Measurements from ENCODE around the gene ARL16.

Gene ARL16

DNA sequence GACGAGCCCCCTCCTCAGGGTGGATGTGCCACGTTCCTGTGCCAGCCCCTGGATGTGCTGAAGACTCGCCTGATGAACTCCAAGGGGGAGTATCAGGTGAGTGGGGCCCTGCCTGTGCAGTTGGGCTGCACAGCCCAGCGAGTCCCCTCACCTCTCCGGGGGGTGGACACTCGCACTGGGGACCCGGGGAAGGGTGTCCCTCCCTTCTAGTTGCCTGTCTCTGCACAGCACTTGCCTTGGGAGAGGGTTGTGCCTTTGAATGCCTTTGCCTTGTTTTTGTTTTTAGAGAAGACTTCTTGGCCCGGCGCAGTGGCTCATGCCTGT is 34.1 kb upstream of the ARL16 start:
- Histone ChIP-seq H3K4me3 (ENCODE audit: low read length in 2 of 2) (no peak overlapping the region), H3K4me1 (ENCODE audit: control insufficient read depth in 2 of 2, insufficient read depth in 2 of 2, low read length in 2 of 2) (peaks cover 26 to 27% of the 10 kb centered on the region in 2 donors), H3K9ac (ENCODE audit: low read depth in 1 of 2, low read length in 2 of 2) (no peak overlapping the region), H3K36me3 (ENCODE audit: control insufficient read depth in 2 of 2, insufficient read depth in 2 of 2, low read length in 2 of 2) (peaks cover 0 to 9% of the 10 kb centered on the region in 2 donors), H3K27ac (ENCODE audit: low read depth in 2 of 2, low read length in 2 of 2) (no peak overlapping the region), H3K27me3 (ENCODE audit: control insufficient read depth in 2 of 2, insufficient read depth in 2 of 2, low read length in 2 of 2) (no peaks in the 10 kb centered on the region), H3K9me3 (ENCODE audit: control insufficient read depth in 2 of 2, low read length in 2 of 2) (no peaks in the 10 kb centered on the region)

DNA sequence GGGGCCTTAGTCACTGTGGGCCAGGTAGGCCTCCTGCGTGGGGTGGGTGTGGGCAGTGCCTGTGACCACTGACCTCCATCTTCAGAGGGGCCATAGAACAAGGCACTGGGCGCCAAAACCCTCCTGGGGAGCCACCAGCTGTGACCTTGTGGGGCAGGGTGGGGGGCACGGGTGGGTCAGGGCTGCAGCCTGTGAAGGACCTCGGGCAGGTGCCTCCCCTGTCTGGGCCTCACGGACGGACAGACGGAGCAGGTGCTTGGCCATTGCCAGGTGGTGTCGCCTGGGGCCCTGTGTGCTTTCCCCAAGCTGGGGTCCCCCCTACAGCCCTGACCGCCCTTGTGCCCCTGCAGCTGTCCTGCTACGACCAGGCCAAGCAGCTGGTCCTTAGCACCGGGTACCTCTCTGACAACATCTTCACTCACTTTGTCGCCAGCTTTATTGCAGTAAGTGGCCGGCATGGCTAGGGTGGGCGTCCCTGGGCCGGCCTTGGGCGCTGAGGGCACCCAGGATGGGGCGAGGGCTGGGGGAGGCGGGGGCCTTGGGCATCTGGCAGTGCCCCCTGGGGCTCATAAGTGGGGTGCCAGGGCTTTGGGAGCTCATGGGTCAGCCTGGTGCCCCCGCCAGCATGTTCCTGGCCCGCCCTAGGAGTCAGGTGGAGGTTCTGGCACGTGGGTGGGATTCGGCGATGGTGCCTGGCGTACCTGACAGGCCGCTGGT is 33.6 kb upstream of the ARL16 start:
- Histone ChIP-seq H3K36me3 (ENCODE audit: control insufficient read depth in 2 of 2, insufficient read depth in 2 of 2, low read length in 2 of 2) (peaks cover 0 to 9% of the 10 kb centered on the region in 2 donors), H3K27me3 (ENCODE audit: control insufficient read depth in 2 of 2, insufficient read depth in 2 of 2, low read length in 2 of 2) (no peaks in the 10 kb centered on the region), H3K9me3 (ENCODE audit: control insufficient read depth in 2 of 2, low read length in 2 of 2) (no peaks in the 10 kb centered on the region), H3K9ac (ENCODE audit: low read depth in 1 of 2, low read length in 2 of 2) (no peak overlapping the region), H3K4me3 (ENCODE audit: low read length in 2 of 2) (no peak overlapping the region), H3K27ac (ENCODE audit: low read depth in 2 of 2, low read length in 2 of 2) (no peak overlapping the region), H3K4me1 (ENCODE audit: control insufficient read depth in 2 of 2, insufficient read depth in 2 of 2, low read length in 2 of 2) (peaks cover 22 to 23% of the 10 kb centered on the region in 2 donors)

DNA sequence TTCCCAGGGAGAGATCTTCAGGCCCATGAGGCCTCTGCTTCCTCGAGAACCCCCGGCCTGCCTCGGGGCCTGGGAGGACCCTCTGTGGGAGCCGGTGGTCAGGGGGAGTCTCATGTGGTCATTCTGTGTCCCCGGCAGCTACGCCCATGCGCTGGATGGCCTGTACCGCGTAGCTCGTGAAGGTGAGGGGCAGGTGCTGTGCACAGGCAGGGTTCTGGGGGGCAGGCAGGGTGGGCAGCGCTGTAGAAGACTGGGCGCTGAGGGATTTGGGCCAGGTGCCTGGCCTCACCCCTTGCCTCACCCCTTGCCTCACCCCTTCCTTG is 33.0 kb upstream of the ARL16 start:
- no peaks in the 10 kb centered on the region for H3K27me3 ChIP-seq (ENCODE audit: control insufficient read depth in 2 of 2, insufficient read depth in 2 of 2, low read length in 2 of 2)
- H3K27ac ChIP-seq (ENCODE audit: low read depth in 2 of 2, low read length in 2 of 2) = no peak overlapping the region
- H3K4me1 ChIP-seq (ENCODE audit: control insufficient read depth in 2 of 2, insufficient read depth in 2 of 2, low read length in 2 of 2) = peaks cover 16 to 17% of the 10 kb centered on the region in 2 donors
- no peak overlapping the region for H3K9ac ChIP-seq (ENCODE audit: low read depth in 1 of 2, low read length in 2 of 2)
- H3K4me3 ChIP-seq (ENCODE audit: low read length in 2 of 2) = no peak overlapping the region
- H3K36me3 ChIP-seq (ENCODE audit: control insufficient read depth in 2 of 2, insufficient read depth in 2 of 2, low read length in 2 of 2) = peaks cover 0 to 9% of the 10 kb centered on the region in 2 donors
- H3K9me3 ChIP-seq (ENCODE audit: control insufficient read depth in 2 of 2, low read length in 2 of 2) = no peaks in the 10 kb centered on the region

DNA sequence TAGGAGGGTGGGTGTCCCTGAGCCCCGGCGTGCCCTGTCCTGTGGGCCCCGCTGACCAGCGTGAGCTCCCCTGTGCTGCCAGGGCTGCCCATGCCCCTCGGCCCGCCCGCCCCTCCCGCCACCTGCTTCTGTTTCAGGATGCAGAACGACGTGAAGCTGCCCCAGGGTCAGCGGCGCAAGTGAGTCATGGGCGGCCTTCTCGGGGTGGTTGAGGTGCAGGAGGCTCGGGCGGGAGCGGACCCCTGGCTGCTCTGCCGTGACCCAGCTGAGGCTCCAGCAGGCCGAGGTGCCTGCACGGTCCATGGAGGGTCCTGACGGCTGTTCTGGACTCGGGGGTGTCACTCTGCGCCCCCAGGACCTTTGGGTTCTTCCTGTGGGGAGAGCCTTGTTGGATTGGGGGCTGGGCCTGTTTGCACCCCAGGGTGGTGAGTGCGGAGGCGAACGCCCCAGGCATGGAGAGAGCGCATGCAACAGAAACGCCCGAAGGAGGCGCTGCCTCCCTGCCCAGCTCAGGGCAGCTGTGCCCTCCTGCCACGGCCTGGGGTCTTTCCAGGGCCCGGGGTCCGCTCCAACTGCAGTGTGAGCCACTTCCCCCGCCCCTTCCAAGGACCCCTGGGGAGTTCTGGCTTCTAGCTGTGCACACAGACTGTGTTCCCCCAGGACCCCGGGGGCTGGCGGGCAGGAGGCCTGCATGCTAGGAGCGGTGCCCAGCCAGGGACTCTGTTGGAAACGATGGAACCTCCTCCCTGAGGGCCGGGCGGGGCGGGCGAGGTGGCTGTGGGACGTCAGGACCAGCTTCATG is 32.5 kb upstream of the ARL16 start:
- Histone ChIP-seq H3K27me3 (ENCODE audit: control insufficient read depth in 2 of 2, insufficient read depth in 2 of 2, low read length in 2 of 2) (no peaks in the 10 kb centered on the region), H3K36me3 (ENCODE audit: control insufficient read depth in 2 of 2, insufficient read depth in 2 of 2, low read length in 2 of 2) (peaks cover 0 to 9% of the 10 kb centered on the region in 2 donors), H3K4me1 (ENCODE audit: control insufficient read depth in 2 of 2, insufficient read depth in 2 of 2, low read length in 2 of 2) (peaks cover 19 to 22% of the 10 kb centered on the region in 2 donors), H3K27ac (ENCODE audit: low read depth in 2 of 2, low read length in 2 of 2) (no peak overlapping the region), H3K4me3 (ENCODE audit: low read length in 2 of 2) (no peak overlapping the region), H3K9ac (ENCODE audit: low read depth in 1 of 2, low read length in 2 of 2) (no peak overlapping the region), H3K9me3 (ENCODE audit: control insufficient read depth in 2 of 2, low read length in 2 of 2) (no peaks in the 10 kb centered on the region)

DNA sequence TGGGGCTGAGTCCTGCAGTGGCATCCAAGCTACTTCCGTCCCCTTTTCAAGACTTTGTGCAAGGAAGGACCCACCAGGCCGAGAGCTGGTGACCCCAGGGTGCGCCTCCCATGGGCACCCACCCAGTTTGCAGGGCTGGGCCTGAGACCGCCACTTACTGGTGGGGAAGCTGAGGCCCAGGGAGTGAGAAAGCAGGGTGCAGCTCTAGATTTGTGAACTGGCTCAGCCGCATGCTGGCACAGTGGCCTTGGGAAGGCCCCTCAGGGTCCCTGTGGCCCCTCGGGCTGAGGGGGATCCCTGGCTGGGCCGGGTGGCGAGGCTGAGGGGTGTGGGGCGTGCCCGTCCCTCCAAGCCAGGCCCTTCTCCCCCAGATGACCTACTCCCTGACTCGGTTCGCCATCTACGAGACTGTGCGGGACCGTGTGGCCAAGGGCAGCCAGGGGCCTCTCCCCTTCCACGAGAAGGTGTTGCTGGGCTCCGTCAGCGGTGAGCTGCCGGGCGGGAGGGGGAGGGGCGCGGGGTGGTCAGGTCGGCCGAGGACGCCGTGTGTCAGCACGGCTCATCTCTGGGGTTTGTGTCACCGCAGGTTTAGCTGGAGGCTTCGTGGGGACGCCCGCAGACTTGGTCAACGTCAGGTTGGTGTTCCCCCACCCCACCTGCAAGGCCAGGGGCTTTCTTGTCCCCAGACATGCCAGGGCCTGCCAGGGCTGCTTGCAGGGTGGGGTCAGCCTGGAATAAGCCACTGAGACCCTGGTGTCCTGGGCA is 31.7 kb upstream of the ARL16 start:
- Histone ChIP-seq H3K27me3 (ENCODE audit: control insufficient read depth in 2 of 2, insufficient read depth in 2 of 2, low read length in 2 of 2) (no peaks in the 10 kb centered on the region), H3K36me3 (ENCODE audit: control insufficient read depth in 2 of 2, insufficient read depth in 2 of 2, low read length in 2 of 2) (peaks cover 0 to 7% of the 10 kb centered on the region in 2 donors), H3K27ac (ENCODE audit: low read depth in 2 of 2, low read length in 2 of 2) (no peak overlapping the region), H3K9me3 (ENCODE audit: control insufficient read depth in 2 of 2, low read length in 2 of 2) (no peaks in the 10 kb centered on the region), H3K4me1 (ENCODE audit: control insufficient read depth in 2 of 2, insufficient read depth in 2 of 2, low read length in 2 of 2) (peaks cover 27 to 29% of the 10 kb centered on the region in 2 donors), H3K4me3 (ENCODE audit: low read length in 2 of 2) (no peak overlapping the region), H3K9ac (ENCODE audit: low read depth in 1 of 2, low read length in 2 of 2) (no peak overlapping the region)

DNA sequence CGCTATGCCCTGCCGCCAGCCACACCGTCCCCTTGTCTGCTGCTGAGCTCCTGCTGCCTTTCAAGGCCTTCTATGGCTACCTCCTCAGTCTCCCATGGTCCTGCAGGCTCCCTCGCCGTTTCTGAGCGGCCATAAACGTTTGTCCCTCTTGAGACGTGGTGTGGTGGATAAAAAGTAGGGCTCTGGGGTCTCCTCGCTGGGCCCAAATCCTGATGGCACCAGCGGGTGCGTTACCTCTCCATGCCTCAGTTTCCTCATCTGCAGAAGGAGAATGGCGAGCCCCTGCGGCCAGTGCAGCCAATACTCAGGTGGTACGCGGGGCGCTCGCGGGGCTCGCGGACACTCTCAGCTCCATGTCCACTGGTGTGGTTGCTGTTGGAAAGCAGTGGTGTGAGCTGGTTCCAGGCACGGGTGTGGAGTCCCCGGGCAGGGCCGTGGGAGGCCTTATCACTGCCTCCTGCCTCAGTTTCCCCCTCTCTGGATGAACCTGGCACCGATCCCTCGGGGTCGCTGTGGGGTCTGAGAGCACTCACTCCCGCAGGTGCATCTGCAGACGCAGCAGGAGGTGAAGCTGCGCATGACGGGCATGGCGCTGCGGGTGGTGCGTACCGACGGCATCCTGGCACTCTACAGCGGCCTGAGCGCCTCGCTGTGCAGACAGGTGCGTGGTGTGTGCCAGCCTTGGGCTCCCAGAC is 31.0 kb upstream of the ARL16 start:
- H3K9me3 ChIP-seq (ENCODE audit: control insufficient read depth in 2 of 2, low read length in 2 of 2) = no peaks in the 10 kb centered on the region
- H3K27ac ChIP-seq (ENCODE audit: low read depth in 2 of 2, low read length in 2 of 2) = peak overlapping the region in 1 of 2 donors; percentile 83
- H3K4me1 ChIP-seq (ENCODE audit: control insufficient read depth in 2 of 2, insufficient read depth in 2 of 2, low read length in 2 of 2) = peaks cover 32 to 35% of the 10 kb centered on the region in 2 donors
- H3K27me3 ChIP-seq (ENCODE audit: control insufficient read depth in 2 of 2, insufficient read depth in 2 of 2, low read length in 2 of 2) = no peaks in the 10 kb centered on the region
- peak overlapping the region; percentile 75 to 76 for H3K4me3 ChIP-seq (ENCODE audit: low read length in 2 of 2)
- peaks cover 0 to 6% of the 10 kb centered on the region in 2 donors for H3K36me3 ChIP-seq (ENCODE audit: control insufficient read depth in 2 of 2, insufficient read depth in 2 of 2, low read length in 2 of 2)
- peak overlapping the region in 1 of 2 donors; percentile 77 for H3K9ac ChIP-seq (ENCODE audit: low read depth in 1 of 2, low read length in 2 of 2)

DNA sequence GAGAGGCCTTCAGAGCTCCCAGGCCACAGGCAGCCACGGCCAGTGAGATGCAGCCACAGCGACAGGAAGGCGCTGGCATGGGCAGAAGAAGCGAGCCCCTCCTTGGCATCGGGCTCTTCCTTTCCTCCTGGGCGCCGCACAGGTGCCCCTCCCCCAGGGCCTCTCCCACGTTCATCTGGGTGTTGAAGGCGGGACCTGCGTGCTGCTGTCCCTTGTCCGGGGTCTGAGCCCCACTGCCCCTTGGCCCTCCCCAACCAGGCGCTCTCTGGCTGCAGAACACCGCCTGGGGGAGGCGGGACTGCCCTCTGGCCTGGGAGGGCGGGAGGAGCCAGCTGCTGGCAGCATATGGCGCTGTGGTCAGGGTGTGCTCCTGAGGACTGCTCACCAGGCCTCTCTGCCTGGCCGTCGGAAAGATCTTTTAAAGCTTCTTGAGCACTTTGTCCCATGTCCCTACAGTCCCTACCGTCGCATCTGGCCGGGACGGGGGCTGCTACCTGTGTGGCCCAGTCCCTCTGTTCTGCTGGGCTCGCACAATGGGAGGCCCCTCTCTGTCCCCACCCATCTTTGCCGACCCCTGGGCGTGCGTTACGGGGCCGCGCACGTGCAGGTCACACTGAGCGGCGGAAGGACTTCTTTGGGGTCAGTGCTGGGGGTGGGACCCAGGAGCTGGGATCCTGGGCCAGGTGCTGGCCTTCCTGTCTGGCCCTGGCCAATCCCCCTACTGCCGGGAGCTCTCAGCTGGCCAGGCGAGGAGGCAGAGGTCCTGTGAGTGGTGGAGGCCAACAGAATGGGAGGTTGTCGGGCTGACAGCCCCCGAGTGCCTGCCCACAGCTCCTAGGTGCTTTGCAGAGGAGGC is 30.2 kb upstream of the ARL16 start:
- Histone ChIP-seq H3K36me3 (ENCODE audit: control insufficient read depth in 2 of 2, insufficient read depth in 2 of 2, low read length in 2 of 2) (peaks cover 0 to 6% of the 10 kb centered on the region in 2 donors), H3K27ac (ENCODE audit: low read depth in 2 of 2, low read length in 2 of 2) (peak overlapping the region; percentile 78 to 83), H3K27me3 (ENCODE audit: control insufficient read depth in 2 of 2, insufficient read depth in 2 of 2, low read length in 2 of 2) (no peaks in the 10 kb centered on the region), H3K9ac (ENCODE audit: low read depth in 1 of 2, low read length in 2 of 2) (peak overlapping the region; percentile 74 to 77), H3K9me3 (ENCODE audit: control insufficient read depth in 2 of 2, low read length in 2 of 2) (no peaks in the 10 kb centered on the region), H3K4me1 (ENCODE audit: control insufficient read depth in 2 of 2, insufficient read depth in 2 of 2, low read length in 2 of 2) (peaks cover 32 to 35% of the 10 kb centered on the region in 2 donors), H3K4me3 (ENCODE audit: low read length in 2 of 2) (peak overlapping the region; percentile 75 to 76)

DNA sequence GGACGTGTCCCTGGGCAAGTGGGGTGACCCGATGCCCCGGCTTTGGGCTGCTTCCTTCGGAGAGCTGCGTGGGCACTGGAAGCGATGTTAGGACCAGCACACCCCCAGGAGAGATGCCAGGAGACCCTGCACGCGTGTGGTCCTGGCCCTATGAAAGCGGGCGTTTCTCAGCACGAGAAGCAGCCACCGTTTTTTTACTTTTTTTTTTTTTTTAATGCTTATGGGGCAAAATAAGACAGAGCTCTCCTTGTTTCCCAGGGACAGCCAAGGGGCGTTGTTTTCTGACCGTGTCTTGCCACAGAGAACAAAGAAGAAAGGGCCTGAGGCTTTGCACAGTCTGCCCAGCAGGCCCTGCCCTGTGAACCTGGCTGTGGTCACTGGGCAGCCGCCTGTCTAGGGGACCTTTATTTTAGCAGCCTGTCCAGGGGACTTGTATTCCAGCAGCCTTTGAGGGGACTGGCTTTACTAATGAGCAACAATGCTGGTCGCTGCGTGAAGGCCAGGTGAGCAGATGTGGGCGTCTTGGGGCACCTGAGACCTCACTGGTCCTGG is 29.5 kb upstream of the ARL16 start:
- peak overlapping the region; percentile 75 to 76 for H3K4me3 ChIP-seq (ENCODE audit: low read length in 2 of 2)
- H3K4me1 ChIP-seq (ENCODE audit: control insufficient read depth in 2 of 2, insufficient read depth in 2 of 2, low read length in 2 of 2) = peaks cover 32 to 35% of the 10 kb centered on the region in 2 donors
- peaks cover under 1 to 10% of the 10 kb centered on the region in 2 donors for H3K36me3 ChIP-seq (ENCODE audit: control insufficient read depth in 2 of 2, insufficient read depth in 2 of 2, low read length in 2 of 2)
- H3K9ac ChIP-seq (ENCODE audit: low read depth in 1 of 2, low read length in 2 of 2) = peak overlapping the region; percentile 74 to 77
- H3K27me3 ChIP-seq (ENCODE audit: control insufficient read depth in 2 of 2, insufficient read depth in 2 of 2, low read length in 2 of 2) = no peaks in the 10 kb centered on the region
- no peaks in the 10 kb centered on the region for H3K9me3 ChIP-seq (ENCODE audit: control insufficient read depth in 2 of 2, low read length in 2 of 2)
- peak overlapping the region; percentile 78 to 83 for H3K27ac ChIP-seq (ENCODE audit: low read depth in 2 of 2, low read length in 2 of 2)

DNA sequence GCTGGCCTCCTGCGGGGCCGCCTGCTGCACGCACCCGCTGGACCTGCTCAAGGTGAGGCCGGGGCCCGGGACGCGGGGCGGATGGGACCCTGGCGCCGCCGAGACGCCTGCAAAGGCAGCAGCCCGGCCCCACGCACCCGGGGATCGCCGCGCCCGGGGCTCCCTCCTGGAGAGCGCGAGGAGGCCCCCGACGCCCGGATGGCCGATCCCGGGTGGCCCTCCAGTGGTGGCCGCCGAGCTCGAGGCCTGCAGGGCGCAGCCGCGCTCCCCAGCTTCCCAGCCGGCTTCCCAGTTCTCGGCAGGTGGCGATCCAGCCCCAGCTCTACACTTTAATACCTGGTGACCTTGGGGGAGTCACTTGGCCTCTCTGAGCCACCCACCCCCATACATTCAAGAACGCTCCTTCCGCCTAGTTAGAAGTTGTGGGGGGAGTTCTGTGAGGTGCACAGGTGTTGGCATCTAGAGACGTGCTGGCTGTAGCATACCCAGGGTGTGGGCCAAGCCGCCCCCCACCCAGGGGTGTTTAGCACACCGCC is 28.9 kb upstream of the ARL16 start:
- H3K36me3 ChIP-seq (ENCODE audit: control insufficient read depth in 2 of 2, insufficient read depth in 2 of 2, low read length in 2 of 2) = peaks cover 4 to 12% of the 10 kb centered on the region in 2 donors
- H3K27ac ChIP-seq (ENCODE audit: low read depth in 2 of 2, low read length in 2 of 2) = peak overlapping the region; percentile 78 to 83
- no peaks in the 10 kb centered on the region for H3K9me3 ChIP-seq (ENCODE audit: control insufficient read depth in 2 of 2, low read length in 2 of 2)
- peaks cover 32 to 35% of the 10 kb centered on the region in 2 donors for H3K4me1 ChIP-seq (ENCODE audit: control insufficient read depth in 2 of 2, insufficient read depth in 2 of 2, low read length in 2 of 2)
- peak overlapping the region; percentile 75 to 76 for H3K4me3 ChIP-seq (ENCODE audit: low read length in 2 of 2)
- no peaks in the 10 kb centered on the region for H3K27me3 ChIP-seq (ENCODE audit: control insufficient read depth in 2 of 2, insufficient read depth in 2 of 2, low read length in 2 of 2)
- H3K9ac ChIP-seq (ENCODE audit: low read depth in 1 of 2, low read length in 2 of 2) = peak overlapping the region; percentile 74 to 77
